Loucy (cell line): ENCODE results near the gene DPEP3.

Experiments
- H2AFZ ChIP-seq: fragments of 200-600 bp; sonication (generic); 2 replicates; pipeline ENCODE4 v1.6.0; 2016; ENCODE audit warnings: antibody characterized with exemption, mild to moderate bottlenecking, low read length, moderate library complexity
- H3F3A ChIP-seq: fragments of 200-600 bp; 2 replicates; pipeline ENCODE4 v1.6.0; 2016; ENCODE audit warnings: antibody characterized with exemption, low read depth, mild to moderate bottlenecking
- H3K27me3 ChIP-seq: fragments of 200-600 bp; sonication (generic); 2 replicates; pipeline ENCODE4 v1.6.1; 2014; ENCODE audit warnings: low read length, mild to moderate bottlenecking; ENCODE audit not compliant: insufficient read depth, poor library complexity, severe bottlenecking
- H3K36me3 ChIP-seq: fragments of 200-600 bp; sonication (generic); 2 replicates; pipeline ENCODE4 v1.6.1; 2016; ENCODE audit warnings: low read length; ENCODE audit not compliant: insufficient read depth
- H3K4me1 ChIP-seq: fragments of 200-600 bp; sonication (generic); 2 replicates; pipeline ENCODE4 v1.5.1; 2014; ENCODE audit warnings: low read length, mild to moderate bottlenecking; ENCODE audit not compliant: insufficient read depth, poor library complexity, severe bottlenecking
- H3K4me2 ChIP-seq: fragments of 200-600 bp; sonication (generic); 2 replicates; pipeline ENCODE4 v1.6.0; 2014; ENCODE audit warnings: antibody characterized with exemption, low read length, low read depth, mild to moderate bottlenecking; ENCODE audit not compliant: poor library complexity, severe bottlenecking
- H3K4me3 ChIP-seq: fragments of 200-600 bp; sonication (generic); 2 replicates; pipeline ENCODE4 v1.5.1; 2014; ENCODE audit warnings: low read length, mild to moderate bottlenecking, mixed read lengths; ENCODE audit not compliant: poor library complexity, severe bottlenecking
- H3K79me2 ChIP-seq: fragments of 200-600 bp; sonication (generic); 2 replicates; pipeline ENCODE4 v1.6.1; 2014; ENCODE audit warnings: low read length; ENCODE audit not compliant: insufficient read depth
- H3K9ac ChIP-seq: fragments of 200-600 bp; sonication (generic); 2 replicates; pipeline ENCODE4 v1.6.0; 2014; ENCODE audit warnings: mild to moderate bottlenecking, low read depth, low read length, moderate library complexity; ENCODE audit not compliant: poor library complexity, severe bottlenecking
- H3K9me2 ChIP-seq: fragments of 200-600 bp; sonication (generic); replicated peaks from 2 replicates; pipeline ENCODE4 v1.6.1; 2016; ENCODE audit warnings: low read depth, low read length, mixed read lengths
- H3K9me3 ChIP-seq: fragments of 200-600 bp; sonication (generic); 2 replicates; pipeline ENCODE4 v1.6.1; 2014; ENCODE audit warnings: mild to moderate bottlenecking, antibody characterized with exemption, low read length, low read depth; ENCODE audit not compliant: insufficient read depth
- H4K20me1 ChIP-seq: fragments of 200-600 bp; sonication (generic); 2 replicates; pipeline ENCODE4 v1.6.0; 2014; ENCODE audit warnings: antibody characterized with exemption, low read length, mild to moderate bottlenecking; ENCODE audit not compliant: insufficient read depth, poor library complexity, severe bottlenecking
- CTCF ChIP-seq: fragments of 200-600 bp; sonication (generic); conservative IDR thresholded peaks from 2 replicates; pipeline ENCODE4 v1.5.1; 2014; ENCODE audit warnings: mild to moderate bottlenecking, antibody characterized with exemption, low read length
- EZH2phosphoT487 ChIP-seq: fragments of 200-600 bp; IDR thresholded peaks from 2 replicates; pipeline ENCODE4 v1.6.1; 2018; ENCODE audit warnings: antibody characterized with exemption, mild to moderate bottlenecking, moderate library complexity, borderline replicate concordance

Gene DPEP3

GRCh38 chr16:67988675-67989074 is 8.4 kb upstream of the DPEP3 start:
- H3K36me3 ChIP-seq = no peaks in the 10 kb centered on the region
- peaks cover 19% of the 10 kb centered on the region for H3K4me1 ChIP-seq
- H4K20me1 ChIP-seq = no peaks in the 10 kb centered on the region
- no peaks in the 10 kb centered on the region for H3K9me3 ChIP-seq
- no peak overlapping the region for H3K4me3 ChIP-seq
- no peaks in the 10 kb centered on the region for H3K27me3 ChIP-seq
- TF ChIP-seq EZH2phosphoT487 = no peak
- no peak for TF ChIP-seq CTCF
- H3K4me2 ChIP-seq = no peak overlapping the region
- H3K9me2 ChIP-seq = no peaks in the 10 kb centered on the region
- no peak overlapping the region for H2AFZ ChIP-seq
- no peak overlapping the region for H3K9ac ChIP-seq
- H3F3A ChIP-seq = no peaks in the 10 kb centered on the region
- H3K79me2 ChIP-seq = no peaks in the 10 kb centered on the region

- Histone ChIP-seq H3K36me3 (no peaks in the 10 kb centered on the region), H3K9me3 (no peaks in the 10 kb centered on the region), H3K9ac (no peak overlapping the region), H3K27me3 (no peaks in the 10 kb centered on the region), H2AFZ (no peak overlapping the region), H3K9me2 (no peaks in the 10 kb centered on the region), H3F3A (no peaks in the 10 kb centered on the region), H3K4me1 (peaks cover 19% of the 10 kb centered on the region), H3K79me2 (no peaks in the 10 kb centered on the region), H3K4me2 (no peak overlapping the region), H4K20me1 (no peaks in the 10 kb centered on the region), H3K4me3 (no peak overlapping the region)
- TF ChIP-seq EZH2phosphoT487 (no peak), CTCF (no peak)
Measured at GRCh38 chr16:67987460-67988160, 7.3 kb upstream of the DPEP3 start.

DNA sequence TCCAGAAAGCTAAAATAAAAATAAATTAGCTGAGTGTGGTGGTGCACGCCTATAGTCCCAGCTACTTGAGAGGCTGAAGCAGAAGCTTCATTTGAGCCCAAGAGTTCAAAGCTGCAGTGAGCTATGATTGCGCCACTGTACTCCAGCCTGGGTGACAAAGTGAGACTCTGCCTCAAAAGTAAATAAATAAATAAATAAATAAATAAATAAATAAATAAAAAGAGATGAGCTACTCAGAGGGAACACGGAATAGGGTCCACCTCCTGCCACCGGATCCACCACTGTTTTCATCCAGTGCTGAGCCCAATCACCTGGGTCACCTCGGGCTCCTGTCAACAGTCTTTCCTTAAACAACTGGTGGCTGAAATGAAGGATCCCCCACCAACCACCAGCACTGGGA is 6.7 kb upstream of the DPEP3 start:
- Histone ChIP-seq H4K20me1 (no peaks in the 10 kb centered on the region), H3K79me2 (no peaks in the 10 kb centered on the region), H2AFZ (no peak overlapping the region), H3K4me2 (no peak overlapping the region), H3K4me1 (peaks cover 19% of the 10 kb centered on the region), H3K27me3 (no peaks in the 10 kb centered on the region), H3K4me3 (no peak overlapping the region), H3K36me3 (no peaks in the 10 kb centered on the region), H3K9me3 (no peaks in the 10 kb centered on the region), H3F3A (no peaks in the 10 kb centered on the region), H3K9me2 (no peaks in the 10 kb centered on the region), H3K9ac (no peak overlapping the region)
- no peak for TF ChIP-seq CTCF
- no peak for TF ChIP-seq EZH2phosphoT487
